OCI-LY7 (cell line): ENCODE data around the gene ACER1. TPM values are rescaled to one million over a fixed set of nuclear protein-coding genes. Genes with fewer than 3 reads are reported as not detected.

Experiments
- BruUV-seq: library from RNA; stranded (reverse); fragments of 400-500 nt; replicated peaks from 2 replicates; lab custom pipeline; 2021; lab: Mats Ljungman, UMichigan
- CTCF ChIA-PET: fragments of 300-600 bp; sonication (Branson Sonifier 250); formaldehyde crosslinking; loops from one replicate; lab custom pipeline; 2022; ENCODE audit warnings: antibody characterized with exemption; ENCODE audit not compliant: unreplicated experiment; lab: Charles Lee
- POLR2A ChIA-PET: fragments of 300-600 bp; sonication (Branson Sonifier 250); formaldehyde crosslinking; loops from one replicate; lab custom pipeline; 2022; ENCODE audit warnings: antibody characterized with exemption; lab: Charles Lee
- DNase-seq: peaks from one replicate; pipeline ENCODE4 v3.0.0-alpha.2; 2015; ENCODE audit warnings: low spot score
- H2AFZ ChIP-seq: fragments of 200-600 bp; sonication (generic), shearing (Covaris generic); 2 replicates; pipeline ENCODE4 v1.6.1; 2014; ENCODE audit warnings: mild to moderate bottlenecking, antibody characterized with exemption, low read length, moderate library complexity
- H3K27ac ChIP-seq: fragments of 200-600 bp; sonication (generic); 2 replicates; pipeline ENCODE4 v1.5.1; 2014; ENCODE audit warnings: mixed run types, low read depth, mild to moderate bottlenecking, moderate library complexity, low read length, inconsistent platforms; ENCODE audit not compliant: poor library complexity, severe bottlenecking
- H3K36me3 ChIP-seq: fragments of 200-600 bp; sonication (generic); 2 replicates; pipeline ENCODE4 v1.6.1; 2014; ENCODE audit warnings: mild to moderate bottlenecking, antibody characterized with exemption, low read length, moderate library complexity, mixed read lengths; ENCODE audit not compliant: insufficient read depth
- H3K4me1 ChIP-seq: fragments of 200-600 bp; sonication (generic); 2 replicates; pipeline ENCODE4 v1.5.1; 2014; ENCODE audit warnings: mild to moderate bottlenecking, low read length; ENCODE audit not compliant: insufficient read depth, poor library complexity, severe bottlenecking
- H3K4me2 ChIP-seq: fragments of 200-600 bp; sonication (generic); 2 replicates; pipeline ENCODE4 v1.6.1; 2014; ENCODE audit warnings: mild to moderate bottlenecking, low read length
- H3K4me3 ChIP-seq: fragments of 200-600 bp; sonication (generic); 2 replicates; pipeline ENCODE4 v1.5.1; 2014; ENCODE audit warnings: mild to moderate bottlenecking, low read depth, low read length; ENCODE audit not compliant: poor library complexity, severe bottlenecking
- H3K79me2 ChIP-seq: fragments of 200-600 bp; sonication (generic); 2 replicates; pipeline ENCODE4 v1.6.1; 2016; ENCODE audit warnings: low read depth, mild to moderate bottlenecking, low read length, moderate library complexity, mixed read lengths; ENCODE audit not compliant: insufficient read depth
- H3K9me2 ChIP-seq: fragments of 200-600 bp; sonication (generic); 2 replicates; pipeline ENCODE4 v1.6.1; 2016; ENCODE audit warnings: mild to moderate bottlenecking, low read length, mixed read lengths; ENCODE audit not compliant: insufficient read depth
- H3K9me3 ChIP-seq: fragments of 200-600 bp; sonication (generic); 2 replicates; pipeline ENCODE4 v1.6.1; 2014; ENCODE audit warnings: mild to moderate bottlenecking, mixed run types, low read length, mixed read lengths
- H4K20me1 ChIP-seq: fragments of 200-600 bp; sonication (generic); 2 replicates; pipeline ENCODE4 v1.6.1; 2014; ENCODE audit warnings: mild to moderate bottlenecking, antibody characterized with exemption, low read length, moderate library complexity, mixed read lengths; ENCODE audit not compliant: insufficient read depth
- CTCF ChIP-seq: fragments of 200-600 bp; sonication (generic); conservative IDR thresholded peaks from 2 replicates; pipeline ENCODE4 v1.5.1; 2014; ENCODE audit warnings: mild to moderate bottlenecking, antibody characterized with exemption, low read length, moderate library complexity, mixed read lengths
- EZH2phosphoT487 ChIP-seq: fragments of 200-600 bp; sonication (generic); IDR thresholded peaks from 2 replicates; pipeline ENCODE4 v1.6.1; 2018; ENCODE audit warnings: low read depth, borderline replicate concordance, mild to moderate bottlenecking, mixed run types, antibody characterized with exemption, low read length, moderate library complexity, mixed read lengths
- intact Hi-C: fragments of 100-400 bp; cut with micrococcal nuclease; formaldehyde crosslinking; loops from one replicate; pipeline ENCODE4 v1.10.0; 2022; ENCODE audit not compliant: unreplicated experiment
- total RNA-seq, 2 experiments: library from RNA; depleted of rRNA in 1 of 2; stranded (reverse); fragments of >200 nt in 1 of 2; shearing (Covaris generic) in 1 of 2; gene quantifications; 2 replicates each; pipeline ENCODE4 v1.2.3, GENCODE V29; 2014 to 2022

The ACER1 gene
- total RNA-seq, 2 experiments from 2014 or later: not detected

GRCh38 chr19:6376512-6377190 is 43.2 kb upstream of the ACER1 start:
- TF ChIP-seq EZH2phosphoT487 (no peak), CTCF (no peak)
- CTCF ChIA-PET: no interaction called here
- H3K9me2 ChIP-seq: no peaks in the 10 kb centered on the region
- H3K36me3 ChIP-seq: peaks cover 39% of the 10 kb centered on the region
- no peaks in the 10 kb centered on the region for H4K20me1 ChIP-seq
- H3K27ac ChIP-seq: no peak overlapping the region
- peaks cover 13% of the 10 kb centered on the region for H3K4me1 ChIP-seq
- POLR2A ChIA-PET: no interaction called here
- no peak for DNase-seq
- no peaks in the 10 kb centered on the region for H3K9me3 ChIP-seq
- intact Hi-C loops: no loop called here
- no peak overlapping the region for H3K4me3 ChIP-seq
- H3K4me2 ChIP-seq: no peak overlapping the region
- H3K79me2 ChIP-seq: no peaks in the 10 kb centered on the region
- BruUV-seq: no TSS peak
- H2AFZ ChIP-seq: no peak overlapping the region

- Histone ChIP-seq H3K9me2 (no peaks in the 10 kb centered on the region), H3K9me3 (no peaks in the 10 kb centered on the region), H3K4me1 (peaks cover 13% of the 10 kb centered on the region), H3K79me2 (no peaks in the 10 kb centered on the region), H3K36me3 (peaks cover 27% of the 10 kb centered on the region), H3K4me3 (no peak within 1 kb of the TSS), H3K27ac (no peak within 1 kb of the TSS), H2AFZ (no peak within 1 kb of the TSS), H4K20me1 (no peaks in the 10 kb centered on the region), H3K4me2 (no peak within 1 kb of the TSS)
- ChIA-PET CTCF (no interaction called here), POLR2A (interaction anchor here (0.6 kb wide), 1 partner anchor 76 kb away, joined by 3 read pairs; no protein-coding TSS in a partner anchor)
- intact Hi-C loops: no loop called here
- no peak for TF ChIP-seq CTCF
- TF ChIP-seq EZH2phosphoT487: no peak
- no peak for DNase-seq
- no TSS peak for BruUV-seq
Measured at GRCh38 chr19:6375411-6376010, 42.1 kb upstream of the ACER1 start, which contains the start of gene PSPN. Gene PSPN (minus strand): TSS chr19:6375933. CDS start chr19:6375849, 84 bp downstream.
